ENCODE measurements around the gene NCR2. TPM values are rescaled to one million over a fixed set of nuclear protein-coding genes. Genes with fewer than 3 reads are reported as not detected.

The NCR2 gene
- total and polyA plus RNA-seq, 9 of the 15 experiments (the other 6 are each of a cell fraction or from before 2014, with no cell fraction given), result not detected

DNA sequence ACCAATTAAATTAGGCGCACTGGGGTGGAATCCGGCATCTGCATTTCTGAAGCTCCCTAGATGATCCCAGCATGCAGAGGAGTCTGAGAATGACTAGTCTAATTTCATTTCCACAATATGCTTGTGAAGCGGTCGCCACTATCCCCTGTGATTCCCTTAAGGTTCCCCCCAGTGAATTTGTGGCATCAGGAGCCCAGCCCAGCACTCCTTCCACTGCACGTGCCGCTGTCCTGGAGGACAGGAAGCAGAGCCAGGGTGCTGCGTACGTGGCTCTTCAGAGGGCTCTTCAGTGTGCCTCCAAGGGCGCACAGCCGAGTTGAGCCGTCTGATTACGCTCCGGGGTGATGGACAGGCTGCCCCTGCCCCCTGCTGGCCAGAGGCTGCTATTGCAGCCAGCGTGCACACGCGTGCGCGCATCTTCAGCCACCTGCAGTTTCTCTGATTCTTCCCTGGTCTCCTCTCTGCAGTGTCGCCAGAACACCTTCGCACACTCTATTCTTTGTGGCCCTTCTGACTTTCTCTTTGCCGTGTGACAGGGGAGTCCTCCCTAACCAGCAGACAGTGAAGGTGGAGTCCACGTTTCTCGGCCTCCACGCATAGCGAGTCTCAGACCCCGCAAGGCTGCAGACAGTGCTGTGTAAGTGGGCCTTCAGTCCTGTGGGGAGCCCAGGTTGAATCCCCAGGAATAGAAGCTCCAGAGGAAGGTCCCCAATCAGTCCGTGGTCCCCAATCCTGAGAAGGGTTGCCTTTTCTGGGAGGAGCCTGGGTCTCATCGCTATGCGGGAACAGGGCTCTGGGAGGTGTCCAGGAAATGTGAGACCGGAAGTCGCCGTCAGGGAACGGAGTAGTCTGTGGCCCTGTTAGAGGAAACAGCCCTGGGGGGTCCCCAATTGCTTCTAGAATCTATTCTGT, 16.5 kb upstream of the NCR2 start (continued):
- TF ChIP-seq, protein P1, sequence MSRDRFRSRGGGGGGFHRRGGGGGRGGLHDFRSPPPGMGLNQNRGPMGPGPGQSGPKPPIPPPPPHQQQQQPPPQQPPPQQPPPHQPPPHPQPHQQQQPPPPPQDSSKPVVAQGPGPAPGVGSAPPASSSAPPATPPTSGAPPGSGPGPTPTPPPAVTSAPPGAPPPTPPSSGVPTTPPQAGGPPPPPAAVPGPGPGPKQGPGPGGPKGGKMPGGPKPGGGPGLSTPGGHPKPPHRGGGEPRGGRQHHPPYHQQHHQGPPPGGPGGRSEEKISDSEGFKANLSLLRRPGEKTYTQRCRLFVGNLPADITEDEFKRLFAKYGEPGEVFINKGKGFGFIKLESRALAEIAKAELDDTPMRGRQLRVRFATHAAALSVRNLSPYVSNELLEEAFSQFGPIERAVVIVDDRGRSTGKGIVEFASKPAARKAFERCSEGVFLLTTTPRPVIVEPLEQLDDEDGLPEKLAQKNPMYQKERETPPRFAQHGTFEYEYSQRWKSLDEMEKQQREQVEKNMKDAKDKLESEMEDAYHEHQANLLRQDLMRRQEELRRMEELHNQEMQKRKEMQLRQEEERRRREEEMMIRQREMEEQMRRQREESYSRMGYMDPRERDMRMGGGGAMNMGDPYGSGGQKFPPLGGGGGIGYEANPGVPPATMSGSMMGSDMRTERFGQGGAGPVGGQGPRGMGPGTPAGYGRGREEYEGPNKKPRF (IDR thresholded peaks at IDR 0.05; ENCODE audit: low read depth, low read length), result no peak
- TF ChIP-seq SRF (CRISPR knock-in tag; IDR thresholded peaks at IDR 0.05), result peak in 1 of 2 experiments; percentile 58; a peak in 1 of 4 replicates
- TF ChIP-seq, protein P2, sequence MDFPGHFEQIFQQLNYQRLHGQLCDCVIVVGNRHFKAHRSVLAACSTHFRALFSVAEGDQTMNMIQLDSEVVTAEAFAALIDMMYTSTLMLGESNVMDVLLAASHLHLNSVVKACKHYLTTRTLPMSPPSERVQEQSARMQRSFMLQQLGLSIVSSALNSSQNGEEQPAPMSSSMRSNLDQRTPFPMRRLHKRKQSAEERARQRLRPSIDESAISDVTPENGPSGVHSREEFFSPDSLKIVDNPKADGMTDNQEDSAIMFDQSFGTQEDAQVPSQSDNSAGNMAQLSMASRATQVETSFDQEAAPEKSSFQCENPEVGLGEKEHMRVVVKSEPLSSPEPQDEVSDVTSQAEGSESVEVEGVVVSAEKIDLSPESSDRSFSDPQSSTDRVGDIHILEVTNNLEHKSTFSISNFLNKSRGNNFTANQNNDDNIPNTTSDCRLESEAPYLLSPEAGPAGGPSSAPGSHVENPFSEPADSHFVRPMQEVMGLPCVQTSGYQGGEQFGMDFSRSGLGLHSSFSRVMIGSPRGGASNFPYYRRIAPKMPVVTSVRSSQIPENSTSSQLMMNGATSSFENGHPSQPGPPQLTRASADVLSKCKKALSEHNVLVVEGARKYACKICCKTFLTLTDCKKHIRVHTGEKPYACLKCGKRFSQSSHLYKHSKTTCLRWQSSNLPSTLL (IDR thresholded peaks at IDR 0.05), result no peak
- TF ChIP-seq NR3C1 (CRISPR knock-in tag; IDR thresholded peaks at IDR 0.05), result no peak
- TF ChIP-seq NEUROD1 (IDR thresholded peaks at IDR 0.05; ENCODE audit: borderline replicate concordance, low read depth, low read length, partially characterized antibody), result no peak
- TF ChIP-seq, protein P3, sequence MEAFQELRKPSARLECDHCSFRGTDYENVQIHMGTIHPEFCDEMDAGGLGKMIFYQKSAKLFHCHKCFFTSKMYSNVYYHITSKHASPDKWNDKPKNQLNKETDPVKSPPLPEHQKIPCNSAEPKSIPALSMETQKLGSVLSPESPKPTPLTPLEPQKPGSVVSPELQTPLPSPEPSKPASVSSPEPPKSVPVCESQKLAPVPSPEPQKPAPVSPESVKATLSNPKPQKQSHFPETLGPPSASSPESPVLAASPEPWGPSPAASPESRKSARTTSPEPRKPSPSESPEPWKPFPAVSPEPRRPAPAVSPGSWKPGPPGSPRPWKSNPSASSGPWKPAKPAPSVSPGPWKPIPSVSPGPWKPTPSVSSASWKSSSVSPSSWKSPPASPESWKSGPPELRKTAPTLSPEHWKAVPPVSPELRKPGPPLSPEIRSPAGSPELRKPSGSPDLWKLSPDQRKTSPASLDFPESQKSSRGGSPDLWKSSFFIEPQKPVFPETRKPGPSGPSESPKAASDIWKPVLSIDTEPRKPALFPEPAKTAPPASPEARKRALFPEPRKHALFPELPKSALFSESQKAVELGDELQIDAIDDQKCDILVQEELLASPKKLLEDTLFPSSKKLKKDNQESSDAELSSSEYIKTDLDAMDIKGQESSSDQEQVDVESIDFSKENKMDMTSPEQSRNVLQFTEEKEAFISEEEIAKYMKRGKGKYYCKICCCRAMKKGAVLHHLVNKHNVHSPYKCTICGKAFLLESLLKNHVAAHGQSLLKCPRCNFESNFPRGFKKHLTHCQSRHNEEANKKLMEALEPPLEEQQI (IDR thresholded peaks at IDR 0.05), result no peak
- no peak for TF ChIP-seq HNRNPL (IDR thresholded peaks at IDR 0.05; ENCODE audit: low read depth, low read length)
- TF ChIP-seq ZNF644 (tag; IDR thresholded peaks at IDR 0.05; ENCODE audit: low read depth), result no peak
- TF ChIP-seq ZNF324 (CRISPR knock-in tag; IDR thresholded peaks at IDR 0.05), result no peak
- no peak for TF ChIP-seq ZZZ3 (IDR thresholded peaks at IDR 0.05)
- TF ChIP-seq BACH1 (tag; IDR thresholded peaks at IDR 0.05), result no peak
- TF ChIP-seq, protein P4, sequence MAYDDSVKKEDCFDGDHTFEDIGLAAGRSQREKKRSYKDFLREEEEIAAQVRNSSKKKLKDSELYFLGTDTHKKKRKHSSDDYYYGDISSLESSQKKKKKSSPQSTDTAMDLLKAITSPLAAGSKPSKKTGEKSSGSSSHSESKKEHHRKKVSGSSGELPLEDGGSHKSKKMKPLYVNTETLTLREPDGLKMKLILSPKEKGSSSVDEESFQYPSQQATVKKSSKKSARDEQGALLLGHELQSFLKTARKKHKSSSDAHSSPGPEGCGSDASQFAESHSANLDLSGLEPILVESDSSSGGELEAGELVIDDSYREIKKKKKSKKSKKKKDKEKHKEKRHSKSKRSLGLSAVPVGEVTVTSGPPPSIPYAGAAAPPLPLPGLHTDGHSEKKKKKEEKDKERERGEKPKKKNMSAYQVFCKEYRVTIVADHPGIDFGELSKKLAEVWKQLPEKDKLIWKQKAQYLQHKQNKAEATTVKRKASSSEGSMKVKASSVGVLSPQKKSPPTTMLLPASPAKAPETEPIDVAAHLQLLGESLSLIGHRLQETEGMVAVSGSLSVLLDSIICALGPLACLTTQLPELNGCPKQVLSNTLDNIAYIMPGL (CRISPR knock-in tag; IDR thresholded peaks at IDR 0.05), result peak; percentile 86
- TF ChIP-seq, protein P5, sequence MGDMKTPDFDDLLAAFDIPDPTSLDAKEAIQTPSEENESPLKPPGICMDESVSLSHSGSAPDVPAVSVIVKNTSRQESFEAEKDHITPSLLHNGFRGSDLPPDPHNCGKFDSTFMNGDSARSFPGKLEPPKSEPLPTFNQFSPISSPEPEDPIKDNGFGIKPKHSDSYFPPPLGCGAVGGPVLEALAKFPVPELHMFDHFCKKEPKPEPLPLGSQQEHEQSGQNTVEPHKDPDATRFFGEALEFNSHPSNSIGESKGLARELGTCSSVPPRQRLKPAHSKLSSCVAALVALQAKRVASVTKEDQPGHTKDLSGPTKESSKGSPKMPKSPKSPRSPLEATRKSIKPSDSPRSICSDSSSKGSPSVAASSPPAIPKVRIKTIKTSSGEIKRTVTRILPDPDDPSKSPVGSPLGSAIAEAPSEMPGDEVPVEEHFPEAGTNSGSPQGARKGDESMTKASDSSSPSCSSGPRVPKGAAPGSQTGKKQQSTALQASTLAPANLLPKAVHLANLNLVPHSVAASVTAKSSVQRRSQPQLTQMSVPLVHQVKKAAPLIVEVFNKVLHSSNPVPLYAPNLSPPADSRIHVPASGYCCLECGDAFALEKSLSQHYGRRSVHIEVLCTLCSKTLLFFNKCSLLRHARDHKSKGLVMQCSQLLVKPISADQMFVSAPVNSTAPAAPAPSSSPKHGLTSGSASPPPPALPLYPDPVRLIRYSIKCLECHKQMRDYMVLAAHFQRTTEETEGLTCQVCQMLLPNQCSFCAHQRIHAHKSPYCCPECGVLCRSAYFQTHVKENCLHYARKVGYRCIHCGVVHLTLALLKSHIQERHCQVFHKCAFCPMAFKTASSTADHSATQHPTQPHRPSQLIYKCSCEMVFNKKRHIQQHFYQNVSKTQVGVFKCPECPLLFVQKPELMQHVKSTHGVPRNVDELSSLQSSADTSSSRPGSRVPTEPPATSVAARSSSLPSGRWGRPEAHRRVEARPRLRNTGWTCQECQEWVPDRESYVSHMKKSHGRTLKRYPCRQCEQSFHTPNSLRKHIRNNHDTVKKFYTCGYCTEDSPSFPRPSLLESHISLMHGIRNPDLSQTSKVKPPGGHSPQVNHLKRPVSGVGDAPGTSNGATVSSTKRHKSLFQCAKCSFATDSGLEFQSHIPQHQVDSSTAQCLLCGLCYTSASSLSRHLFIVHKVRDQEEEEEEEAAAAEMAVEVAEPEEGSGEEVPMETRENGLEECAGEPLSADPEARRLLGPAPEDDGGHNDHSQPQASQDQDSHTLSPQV (IDR thresholded peaks at IDR 0.05), result no peak
